Ovary (tissue), 9 donors: ENCODE measurements around the gene COQ9. TPM values are rescaled to one million over a fixed set of nuclear protein-coding genes. Genes with fewer than 3 reads are reported as not detected.

Source experiments
- DNase-seq, 5 donors: peaks; one replicate each; pipeline ENCODE4 v3.0.0-alpha.2; 2019 to 2020
- H3K27ac ChIP-seq, 2 donors: fragments of 200-600 bp; one replicate each; pipeline versions ENCODE4 v1.5.1 to v1.8.0; 2019 to 2022
- H3K27me3 ChIP-seq: fragments of 200-600 bp; one replicate; pipeline ENCODE4 v1.8.0; 2022
- H3K36me3 ChIP-seq: fragments of 200-600 bp; sonication (generic); one replicate; pipeline ENCODE4 v1.5.1; 2019
- H3K4me1 ChIP-seq: one replicate; pipeline ENCODE4 v1.8.1; 2013; ENCODE audit warnings: mild to moderate bottlenecking, moderate library complexity; ENCODE audit not compliant: insufficient read depth
- H3K4me3 ChIP-seq: fragments of 200-600 bp; sonication (generic); one replicate; pipeline ENCODE4 v1.5.1; 2017
- H3K9me3 ChIP-seq, 2 donors: fragments of 200-600 bp in 1 of 2; sonication (generic) in 1 of 2; one replicate each; pipeline versions ENCODE4 v1.5.1 to v1.8.1; 2013 to 2019; ENCODE audit warnings: mild to moderate bottlenecking in 1 of 2, moderate library complexity in 1 of 2
- EP300 ChIP-seq: sonication (generic); formaldehyde crosslinking; IDR thresholded peaks from one replicate; pipeline ENCODE4 v1.6.1; 2017; ENCODE audit warnings: antibody characterized with exemption
- POLR2A ChIP-seq: fragments of 450-650 bp; IDR thresholded peaks from one replicate; pipeline ENCODE4 v1.6.1; 2017; ENCODE audit warnings: antibody characterized with exemption, mild to moderate bottlenecking, moderate library complexity
- WGBS, 3 donors: extraction: QIAGEN DNeasy Blood & Tissue Kit in 1 of 3; methylation state at CpG; one replicate each; pipeline versions ENCODE4 v1.1.5 to v1.1.7; 2013 to 2017; 5-methylcytosine and 5-hydroxymethylcytosine counted together
- intact Hi-C, 4 donors: fragments of 100-400 bp; cut with DNase I; formaldehyde crosslinking; loops; one replicate each; pipeline versions ENCODE4 v1.11.0 to v1.15.1; 2022 to 2023
- polyA plus RNA-seq, 2 donors: library from polyadenylated mRNA; stranded (reverse); fragments of 200-250 nt in 1 of 2; fragments of 350-450 nt in 1 of 2; fragmentation: Illumina TruSeq in 1 of 2; extraction: RNeasy Lipid Tissue Mini Kit (QIAGEN cat#74804) in 1 of 2; gene quantifications; one replicate each; pipeline ENCODE4 v1.2.3, GENCODE V29; 2013 to 2014
- total RNA-seq, 7 donors: library from RNA; depleted of rRNA in 2 of 7; stranded (reverse); fragments of >200 nt in 2 of 7; fragmentation: NEBNext Ultra II Directional in 3 of 7; extraction: Animal tissue kit (Norgen Biotek cat#: 25700) in 3 of 7; gene quantifications; one replicate each; pipeline versions ENCODE4 v1.1.0 to v1.2.4, GENCODE V29; 2016 to 2023
- TF ChIP-seq, protein P1 (sequence below), 3 donors: fragments of 450-650 bp in 2 of 3; fragments of 200-600 bp in 1 of 3; IDR thresholded peaks; one replicate each; pipeline versions ENCODE4 v1.5.1 to v1.8.0; 2016 to 2022; ENCODE audit warnings: antibody characterized with exemption in 3 of 3, mild to moderate bottlenecking in 1 of 3
- donor health status: DM: no; HTN: no; CAD: no; lungs with moderate emphysema.
- donor health status: DM: no; HTN: no; CAD: no.
- donor health status: Bipolar disorder and iron deficiency.
- donor health status: DM: yes; HTN: yes; CAD: no.
- donor health status: DM: no; HTN: no; CAD: no.
- donor health status: DM: yes; HTN: yes; CAD: no.

The COQ9 gene
- total and polyA plus RNA-seq, 9 donors: 24.4 to 68.8 (median 30.1) TPM

DNA sequence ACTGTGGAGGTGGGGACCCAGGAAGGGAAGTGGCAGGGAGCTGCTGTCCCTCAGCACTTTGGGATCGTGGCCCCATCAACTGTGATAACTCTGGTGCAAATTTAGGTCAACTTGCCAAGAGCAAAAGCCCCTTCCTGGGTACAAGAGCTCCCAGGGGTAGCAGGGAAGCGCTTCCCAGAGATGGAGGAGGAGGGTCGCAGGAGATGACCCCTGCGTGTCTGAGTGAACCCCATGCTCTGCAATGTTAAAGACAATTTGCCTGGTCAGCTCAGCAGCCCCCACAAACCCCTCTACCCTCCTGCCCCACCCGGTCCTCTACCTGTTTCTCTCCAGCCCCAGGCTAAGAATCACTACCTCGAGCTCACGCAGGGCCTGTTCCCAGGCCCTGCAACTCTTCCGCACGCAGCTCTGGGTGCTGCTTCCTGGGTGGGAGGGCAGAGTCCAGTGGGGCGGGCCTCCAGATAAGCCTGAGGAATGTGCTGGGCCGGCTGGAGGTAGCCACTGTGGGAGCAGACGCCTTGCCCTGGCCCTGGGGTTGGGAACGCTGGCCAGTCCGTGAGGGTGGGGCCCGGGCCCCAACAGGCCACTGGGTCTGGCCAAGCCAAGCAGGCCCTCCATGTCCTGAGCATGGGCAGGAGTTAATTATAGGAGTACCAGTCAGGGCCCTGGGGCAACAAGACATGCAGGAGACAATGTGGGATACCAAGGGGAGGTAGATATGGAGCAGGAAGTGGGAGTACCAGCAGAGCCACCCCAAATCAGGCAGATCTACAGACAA lies 32.9 kb downstream of the COQ9 start:
- DNase-seq: peak in 4 of 5 donors; percentile 53 to 74 (median 55)
- TF ChIP-seq, protein P1, sequence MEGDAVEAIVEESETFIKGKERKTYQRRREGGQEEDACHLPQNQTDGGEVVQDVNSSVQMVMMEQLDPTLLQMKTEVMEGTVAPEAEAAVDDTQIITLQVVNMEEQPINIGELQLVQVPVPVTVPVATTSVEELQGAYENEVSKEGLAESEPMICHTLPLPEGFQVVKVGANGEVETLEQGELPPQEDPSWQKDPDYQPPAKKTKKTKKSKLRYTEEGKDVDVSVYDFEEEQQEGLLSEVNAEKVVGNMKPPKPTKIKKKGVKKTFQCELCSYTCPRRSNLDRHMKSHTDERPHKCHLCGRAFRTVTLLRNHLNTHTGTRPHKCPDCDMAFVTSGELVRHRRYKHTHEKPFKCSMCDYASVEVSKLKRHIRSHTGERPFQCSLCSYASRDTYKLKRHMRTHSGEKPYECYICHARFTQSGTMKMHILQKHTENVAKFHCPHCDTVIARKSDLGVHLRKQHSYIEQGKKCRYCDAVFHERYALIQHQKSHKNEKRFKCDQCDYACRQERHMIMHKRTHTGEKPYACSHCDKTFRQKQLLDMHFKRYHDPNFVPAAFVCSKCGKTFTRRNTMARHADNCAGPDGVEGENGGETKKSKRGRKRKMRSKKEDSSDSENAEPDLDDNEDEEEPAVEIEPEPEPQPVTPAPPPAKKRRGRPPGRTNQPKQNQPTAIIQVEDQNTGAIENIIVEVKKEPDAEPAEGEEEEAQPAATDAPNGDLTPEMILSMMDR (IDR thresholded peaks at IDR 0.05): no peak
- TF ChIP-seq EP300: no peak
- no peak for TF ChIP-seq POLR2A
- intact Hi-C loops: no loop called here
- Histone ChIP-seq H3K27me3 (no peaks in the 10 kb centered on the region), H3K4me1 (peaks cover 19% of the 10 kb centered on the region), H3K9me3 (no peaks in the 10 kb centered on the region), H3K36me3 (no peaks in the 10 kb centered on the region), H3K27ac (peak overlapping the region; percentile 45 to 54), H3K4me3 (peak overlapping the region; percentile 20)
- WGBS, 3 donors: 9 to 16% (median 12%) methylated on average over 15 of the region's 15 CpGs

DNA sequence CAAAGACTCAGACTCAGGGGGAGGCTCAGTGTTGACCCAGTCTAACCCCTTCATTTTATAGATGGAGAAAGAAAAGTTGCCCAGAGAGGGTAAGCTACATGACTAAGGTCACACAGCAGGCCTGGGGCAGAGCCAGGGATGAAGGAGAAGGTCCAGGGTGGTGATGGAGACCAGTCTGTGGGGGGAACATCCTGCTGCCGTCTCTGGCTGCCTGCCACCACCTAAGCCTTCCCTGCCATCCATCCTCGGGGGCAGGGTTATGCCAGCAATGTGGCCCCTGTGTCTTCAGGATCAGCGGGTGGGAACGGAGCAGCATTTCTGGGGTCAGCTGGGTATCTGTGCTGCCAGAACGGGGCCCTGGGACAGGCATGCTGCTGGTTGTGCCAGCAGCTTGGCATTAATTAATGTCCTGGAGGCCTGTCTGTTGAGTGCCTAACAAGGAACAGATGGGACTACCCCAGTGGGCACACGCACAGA lies 33.5 kb downstream of the COQ9 start:
- Histone ChIP-seq H3K4me3 (no peak overlapping the region), H3K27ac (peak overlapping the region in 1 of 2 donors; percentile 54), H3K9me3 (no peaks in the 10 kb centered on the region), H3K36me3 (no peaks in the 10 kb centered on the region), H3K27me3 (no peaks in the 10 kb centered on the region), H3K4me1 (peaks cover 22% of the 10 kb centered on the region)
- WGBS, 3 donors: 46 to 63% (median 53%) methylated on average over 6 of the region's 6 CpGs
- TF ChIP-seq EP300 (no peak), POLR2A (no peak)
- TF ChIP-seq, protein P1 (IDR thresholded peaks at IDR 0.05): no peak
- intact Hi-C loops: no loop called here
- DNase-seq: peak in 1 of 5 donors; percentile 33

DNA sequence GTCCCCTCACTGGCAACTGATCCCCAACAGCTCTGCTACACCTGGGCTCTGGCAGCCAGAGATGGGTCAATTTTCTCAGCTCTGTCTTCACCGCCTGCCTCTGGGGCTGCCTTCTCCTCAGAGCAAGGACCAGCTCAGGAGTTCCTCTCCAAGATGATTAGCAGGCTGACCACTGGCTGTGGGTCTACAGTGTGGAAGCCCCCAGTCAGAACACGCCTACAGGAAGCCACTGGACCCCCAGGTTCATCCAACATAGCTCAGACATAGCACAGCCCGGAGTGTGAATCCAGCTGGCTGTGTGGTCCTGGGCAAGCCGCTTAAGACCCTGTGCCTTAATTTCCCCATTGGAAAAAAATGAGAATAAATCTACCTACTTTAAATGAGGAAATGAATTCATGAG lies 34.1 kb downstream of the COQ9 start:
- peaks cover 22% of the 10 kb centered on the region for H3K4me1 ChIP-seq
- no peak for TF ChIP-seq EP300
- TF ChIP-seq POLR2A: no peak
- TF ChIP-seq, protein P1 (IDR thresholded peaks at IDR 0.05): no peak
- no peaks in the 10 kb centered on the region for H3K27me3 ChIP-seq
- H3K9me3 ChIP-seq: no peaks in the 10 kb centered on the region
- DNase-seq: no peak
- H3K27ac ChIP-seq: no peak overlapping the region
- 90 to 96% (median 91%) methylated on average over 4 of the region's 4 CpGs for WGBS, 3 donors
- no peaks in the 10 kb centered on the region for H3K36me3 ChIP-seq
- intact Hi-C loops: no loop called here
- no peak overlapping the region for H3K4me3 ChIP-seq

DNA sequence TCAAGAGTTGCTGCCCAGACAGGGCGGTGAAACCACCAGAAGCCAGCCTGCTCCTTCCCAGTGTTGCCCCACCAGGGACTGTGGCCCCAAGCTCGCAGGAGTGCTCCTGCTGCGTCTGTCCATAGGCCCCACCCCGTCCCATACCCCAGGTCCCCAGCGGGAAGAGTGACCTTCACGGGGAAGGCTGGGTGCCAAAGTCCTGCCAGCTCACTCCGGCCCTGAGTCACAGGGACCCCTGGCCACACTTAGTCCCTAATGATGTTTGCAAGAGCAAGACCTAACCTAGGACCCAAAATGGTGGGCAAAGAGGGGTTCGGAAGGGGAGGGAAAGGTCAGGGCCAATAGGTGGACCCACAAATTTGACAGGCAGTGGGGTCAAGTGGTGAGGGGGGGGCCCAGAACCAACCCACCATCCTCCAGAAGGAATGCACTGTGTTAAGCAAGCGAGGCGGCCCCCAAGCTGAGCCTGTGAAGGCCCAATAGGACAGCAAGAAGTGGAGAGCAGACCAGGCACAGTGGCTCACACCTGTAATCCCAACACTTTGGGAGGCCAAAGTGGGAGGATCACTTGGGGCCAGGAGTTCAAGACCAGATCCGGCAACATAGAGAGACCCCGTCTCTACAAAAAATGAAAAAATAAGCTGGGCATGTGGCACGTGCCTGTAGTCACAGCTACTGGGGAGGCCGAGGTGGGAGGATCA lies 35.7 kb downstream of the COQ9 start:
- Histone ChIP-seq H3K4me3 (no peak overlapping the region), H3K36me3 (no peaks in the 10 kb centered on the region), H3K9me3 (no peaks in the 10 kb centered on the region), H3K4me1 (peaks cover 25% of the 10 kb centered on the region), H3K27me3 (no peaks in the 10 kb centered on the region), H3K27ac (no peak overlapping the region)
- intact Hi-C loops: no loop called here
- no peak for TF ChIP-seq POLR2A
- TF ChIP-seq, protein P1 (IDR thresholded peaks at IDR 0.05): no peak
- TF ChIP-seq EP300: no peak
- no peak for DNase-seq
- 70 to 78% (median 71%) methylated on average over 13 to 14 of the region's 14 CpGs for WGBS, 3 donors
